ENCODE results near the gene SNX30. TPM values are rescaled to one million over a fixed set of nuclear protein-coding genes. Genes with fewer than 3 reads are reported as not detected.

Gene SNX30
- total RNA-seq, 1 experiment from 2014 or later: 6.4 TPM

- no peaks in the 10 kb centered on the region for H3F3A ChIP-seq (ENCODE audit: low read length, unreplicated experiment)
- H3K9me2 ChIP-seq (replicated peaks; ENCODE audit: low read length): no peaks in the 10 kb centered on the region
- no peaks in the 10 kb centered on the region for H3K79me2 ChIP-seq (ENCODE audit: low read length)
- H3K4me1 ChIP-seq (ENCODE audit: insufficient read depth, low read length): no peaks in the 10 kb centered on the region
- H3K27ac ChIP-seq (ENCODE audit: low read length): no peak overlapping the region
- H3K27me3 ChIP-seq (ENCODE audit: low read length): no peaks in the 10 kb centered on the region
- BruUV-seq (replicated peaks): no TSS peak
- intact Hi-C loops (cut with micrococcal nuclease): loop anchor here (5.0 kb wide), 2 partner anchors 42 to 77 kb away; partner anchors contain the start of genes INIP and SNX30
- no peak overlapping the region for H3K4me3 ChIP-seq (ENCODE audit: low read length)
- CTCF ChIA-PET: no interaction called here
- H3K9me3 ChIP-seq (ENCODE audit: low read length): no peaks in the 10 kb centered on the region
- TF ChIP-seq EZH2 (IDR thresholded peaks at IDR 0.05; ENCODE audit: low read length, unreplicated experiment): no peak
- no peak for TF ChIP-seq CTCF (conservative IDR thresholded peaks at IDR 0.05; ENCODE audit: low read depth, low read length)
- TF ChIP-seq EZH2phosphoT487 (IDR thresholded peaks at IDR 0.05; ENCODE audit: borderline replicate concordance, low read length): no peak
- no peaks in the 10 kb centered on the region for H3K36me3 ChIP-seq (ENCODE audit: low read depth, low read length)
- DNase-seq: no peak
- no peak overlapping the region for H3K9ac ChIP-seq (ENCODE audit: low read length)
- H3K4me2 ChIP-seq (ENCODE audit: low read length): no peak overlapping the region
- H4K20me1 ChIP-seq (ENCODE audit: low read length): no peaks in the 10 kb centered on the region
- H2AFZ ChIP-seq (ENCODE audit: low read length): no peak overlapping the region
- POLR2A ChIA-PET (ENCODE audit: unreplicated experiment): no interaction called here
- ATAC-seq: no peak
These were observed 44.2 kb downstream of the SNX30 start for GRCh38 chr9:112794731-112795130.

GRCh38 chr9:112795921-112796320, 45.4 kb downstream of the SNX30 start:
- no peaks in the 10 kb centered on the region for H3K79me2 ChIP-seq (ENCODE audit: low read length)
- intact Hi-C loops (cut with micrococcal nuclease): no loop called here
- ATAC-seq: no peak

More at GRCh38 chr9:112795921-112796320, 45.4 kb downstream of the SNX30 start:
- no peak overlapping the region for H3K27ac ChIP-seq (ENCODE audit: low read length)
- no peaks in the 10 kb centered on the region for H3K27me3 ChIP-seq (ENCODE audit: low read length)
- no peaks in the 10 kb centered on the region for H3K9me2 ChIP-seq (replicated peaks; ENCODE audit: low read length)
- no peaks in the 10 kb centered on the region for H3K36me3 ChIP-seq (ENCODE audit: low read depth, low read length)
- no TSS peak for BruUV-seq (replicated peaks)
- no peak overlapping the region for H3K4me2 ChIP-seq (ENCODE audit: low read length)
- no peak overlapping the region for H3K9ac ChIP-seq (ENCODE audit: low read length)
- no peak for DNase-seq
- H4K20me1 ChIP-seq (ENCODE audit: low read length): no peaks in the 10 kb centered on the region
- TF ChIP-seq EZH2phosphoT487 (IDR thresholded peaks at IDR 0.05; ENCODE audit: borderline replicate concordance, low read length) (no peak), EZH2 (IDR thresholded peaks at IDR 0.05; ENCODE audit: low read length, unreplicated experiment) (no peak), CTCF (conservative IDR thresholded peaks at IDR 0.05; ENCODE audit: low read depth, low read length) (no peak)
- no peaks in the 10 kb centered on the region for H3K9me3 ChIP-seq (ENCODE audit: low read length)
- H3F3A ChIP-seq (ENCODE audit: low read length, unreplicated experiment): no peaks in the 10 kb centered on the region
- H2AFZ ChIP-seq (ENCODE audit: low read length): no peak overlapping the region
- H3K4me1 ChIP-seq (ENCODE audit: insufficient read depth, low read length): no peaks in the 10 kb centered on the region
- no peak overlapping the region for H3K4me3 ChIP-seq (ENCODE audit: low read length)
- CTCF ChIA-PET: no interaction called here
- POLR2A ChIA-PET (ENCODE audit: unreplicated experiment): no interaction called here
